ENCODE data around the gene GLCCI1.
A peak's percentile ranks its signal among the peaks of the same experiment; 100 is the strongest.

GLCCI1 gene

DNA sequence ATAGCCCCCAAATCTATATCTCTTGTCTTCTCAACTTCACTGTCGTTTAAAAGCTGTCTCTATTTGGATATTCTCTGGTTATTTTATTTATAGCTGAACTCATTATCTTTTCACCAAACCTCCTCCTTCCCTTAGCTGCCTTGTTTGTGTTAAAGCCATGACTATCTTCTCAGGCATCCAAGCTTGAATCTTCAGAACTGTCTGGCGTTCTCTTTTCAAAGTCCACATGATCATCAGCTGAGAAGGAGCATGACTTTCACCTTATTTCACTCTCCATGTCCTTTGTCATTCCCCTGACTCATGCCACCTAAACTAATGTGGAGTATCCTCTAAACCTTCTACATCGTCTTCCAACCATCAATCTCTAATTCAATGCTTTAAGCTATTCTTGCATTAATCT lies 5.7 kb upstream of the GLCCI1 start:
- DNase-seq (ENCODE audit: low read depth in 2 of 2), result no peak

DNA sequence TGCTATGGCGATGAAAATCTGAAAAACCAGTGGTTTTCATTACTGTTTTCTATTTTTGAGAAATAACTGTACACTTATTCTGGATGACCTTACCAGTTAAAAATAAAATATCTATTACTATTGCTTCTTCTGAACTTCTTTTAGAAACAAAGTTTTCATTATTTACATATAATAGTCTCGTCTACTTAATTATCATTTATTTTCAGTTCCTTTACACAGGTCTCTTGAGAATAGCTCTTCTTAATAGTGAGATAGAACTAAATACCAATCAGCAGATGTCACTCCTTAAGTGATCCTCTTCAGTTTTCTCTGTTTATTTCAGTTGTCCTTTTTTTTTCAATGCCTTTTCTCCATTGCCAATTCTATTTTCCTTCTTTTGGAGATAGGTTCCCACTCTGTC lies 4.3 kb upstream of the GLCCI1 start:
- DNase-seq (ENCODE audit: low read depth in 2 of 2), result no peak

DNA sequence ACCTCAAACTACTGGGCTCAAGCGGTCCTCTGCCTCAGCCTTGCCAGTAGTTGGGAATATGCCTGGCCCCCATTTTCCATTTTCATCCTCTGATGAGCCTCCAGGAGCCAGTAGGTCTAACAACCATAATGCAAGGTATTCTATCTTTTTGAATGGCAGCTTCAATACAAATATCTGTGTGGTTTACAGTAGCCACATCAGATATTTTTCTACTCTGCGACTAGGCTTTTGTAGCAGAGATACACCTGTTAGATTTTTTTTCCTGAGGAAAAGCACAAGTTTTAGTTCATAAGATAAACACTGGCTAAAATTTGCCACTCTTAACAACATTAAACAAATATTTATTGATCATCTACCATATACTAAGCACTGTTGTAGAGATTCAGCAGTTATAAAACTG lies 3.9 kb upstream of the GLCCI1 start:
- no peak for DNase-seq (ENCODE audit: low read depth in 2 of 2)

DNA sequence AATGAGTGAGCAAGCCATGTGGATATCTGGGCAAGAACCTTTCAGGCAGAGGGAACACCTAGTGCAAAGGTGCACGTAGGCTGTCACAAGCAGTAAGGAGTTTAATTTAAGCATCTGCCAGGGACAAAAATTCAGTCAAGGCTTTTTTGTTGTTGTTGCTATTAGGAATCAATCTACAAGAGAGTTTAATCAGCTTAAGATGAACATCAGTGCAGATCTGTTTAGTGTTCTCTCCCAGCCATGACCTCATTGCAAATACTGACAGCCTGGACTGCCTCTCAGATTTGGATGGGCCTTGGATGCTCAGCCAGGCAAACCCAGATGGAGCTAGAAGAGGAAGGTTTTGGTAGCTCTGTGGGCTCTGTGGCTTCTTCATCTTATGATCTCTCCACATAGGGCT lies 3.3 kb upstream of the GLCCI1 start:
- DNase-seq (ENCODE audit: low read depth in 2 of 2), result no peak

DNA sequence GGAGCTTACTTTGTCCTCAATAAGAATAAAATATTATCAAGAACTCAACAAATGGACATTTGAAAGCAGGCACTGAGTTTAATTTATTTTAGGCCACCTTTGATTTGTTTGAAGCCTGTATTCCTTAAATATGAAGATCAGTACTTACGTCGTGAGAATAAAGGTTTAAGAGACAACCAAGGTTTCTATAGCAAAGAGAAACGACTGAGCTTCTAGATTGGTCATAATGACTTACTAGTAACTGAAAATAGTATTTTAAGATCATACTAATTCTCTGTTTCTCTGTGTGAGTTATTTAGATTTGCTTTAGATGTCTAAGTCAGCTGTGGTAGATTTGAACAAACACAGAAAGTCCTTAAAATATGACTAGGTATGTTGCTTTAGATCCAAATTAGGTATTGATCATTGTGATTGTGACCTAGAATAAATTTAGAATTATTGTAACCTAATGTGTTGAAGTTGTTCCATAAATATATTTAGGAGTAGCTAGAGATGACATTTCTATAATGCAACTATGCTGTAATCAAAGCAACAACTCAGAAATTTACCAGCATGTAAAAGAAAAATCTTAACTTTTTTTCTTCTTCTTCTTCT lies 2.4 kb upstream of the GLCCI1 start:
- DNase-seq (ENCODE audit: low read depth in 2 of 2), result no peak

DNA sequence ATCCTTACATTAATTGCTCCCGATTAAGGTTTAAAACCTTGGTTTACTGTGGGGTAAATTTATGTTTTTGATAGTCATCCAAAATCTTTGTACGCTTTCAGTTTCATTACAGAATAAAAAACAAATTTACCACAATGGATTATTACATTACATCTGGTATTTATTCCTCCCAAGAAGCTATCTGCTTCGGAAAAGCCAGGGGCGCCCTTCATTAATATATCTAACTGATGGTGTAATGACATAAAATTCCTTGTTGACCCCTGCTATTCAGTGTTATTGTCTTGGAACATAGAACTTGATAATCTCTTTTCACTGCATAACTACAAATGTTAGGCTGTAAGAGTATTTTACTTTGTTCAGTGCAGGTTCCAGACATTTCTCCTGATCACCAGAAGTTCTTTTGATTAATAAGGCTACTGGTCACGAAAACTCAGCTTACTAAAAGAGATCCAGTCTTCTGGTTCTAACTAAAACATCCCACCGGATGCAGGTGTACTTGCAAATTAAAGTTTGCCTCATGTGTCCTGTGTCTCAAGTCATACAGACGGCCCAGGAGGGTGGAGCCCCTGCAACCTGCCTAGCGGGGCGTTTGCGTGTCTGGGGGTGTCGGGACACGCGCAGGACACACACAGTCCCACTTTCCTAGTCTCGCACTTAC lies 581 bp upstream of the GLCCI1 start:
- no peak for DNase-seq (ENCODE audit: low read depth in 2 of 2)

DNA sequence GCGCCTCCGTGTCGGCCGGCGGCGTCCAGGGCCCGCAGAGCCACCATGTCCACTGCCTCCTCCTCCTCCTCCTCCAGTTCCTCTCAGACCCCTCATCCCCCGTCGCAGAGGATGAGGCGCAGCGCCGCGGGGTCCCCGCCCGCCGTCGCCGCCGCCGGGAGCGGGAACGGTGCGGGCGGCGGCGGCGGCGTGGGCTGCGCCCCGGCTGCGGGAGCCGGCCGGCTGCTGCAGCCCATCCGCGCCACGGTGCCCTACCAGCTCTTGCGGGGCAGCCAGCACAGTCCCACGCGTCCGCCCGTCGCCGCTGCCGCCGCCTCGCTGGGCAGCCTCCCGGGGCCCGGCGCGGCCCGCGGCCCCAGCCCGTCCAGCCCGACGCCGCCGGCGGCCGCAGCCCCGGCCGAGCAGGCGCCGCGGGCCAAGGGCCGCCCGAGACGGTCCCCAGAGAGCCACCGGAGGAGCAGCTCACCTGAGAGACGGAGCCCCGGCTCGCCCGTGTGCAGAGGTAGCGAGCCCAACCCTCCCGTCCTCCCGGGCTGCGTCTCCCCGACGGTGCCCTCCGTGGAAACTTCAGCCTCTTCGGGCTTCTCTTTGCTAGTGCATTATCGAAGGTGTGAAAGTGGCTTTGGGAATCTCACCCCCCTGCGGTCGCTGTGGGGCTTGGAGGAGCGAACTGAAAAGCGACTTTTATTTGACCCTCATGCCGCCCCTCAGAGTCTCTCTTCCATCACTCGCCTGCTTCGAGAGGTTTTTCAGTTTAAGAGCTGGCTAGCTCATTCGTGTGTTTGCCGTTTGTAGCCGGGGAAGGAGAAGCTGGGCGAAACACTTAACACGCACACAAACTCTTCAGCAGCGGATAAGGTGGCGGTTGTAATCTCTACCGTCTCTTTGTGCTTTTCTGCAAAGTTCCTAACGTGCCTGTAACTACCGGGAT lies 975 bp downstream of the GLCCI1 start:
- DNase-seq (ENCODE audit: low read depth in 2 of 2), result peak; percentile 20 to 30

DNA sequence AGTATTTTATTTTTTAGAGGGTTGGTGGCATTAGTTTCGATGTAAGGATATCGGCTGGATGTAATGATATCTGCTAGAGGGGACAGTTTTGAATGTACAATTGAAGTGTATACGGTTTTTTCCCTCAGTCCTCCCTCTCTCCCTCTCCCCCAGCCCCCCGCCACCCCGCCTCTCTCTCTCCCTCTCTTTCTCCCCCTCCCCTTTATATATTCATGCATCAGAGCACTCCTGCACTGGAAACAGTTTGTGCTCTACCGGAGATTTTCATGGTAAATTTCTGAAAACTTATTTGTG lies 1.6 kb downstream of the GLCCI1 start:
- no peak for DNase-seq (ENCODE audit: low read depth in 2 of 2)

DNA sequence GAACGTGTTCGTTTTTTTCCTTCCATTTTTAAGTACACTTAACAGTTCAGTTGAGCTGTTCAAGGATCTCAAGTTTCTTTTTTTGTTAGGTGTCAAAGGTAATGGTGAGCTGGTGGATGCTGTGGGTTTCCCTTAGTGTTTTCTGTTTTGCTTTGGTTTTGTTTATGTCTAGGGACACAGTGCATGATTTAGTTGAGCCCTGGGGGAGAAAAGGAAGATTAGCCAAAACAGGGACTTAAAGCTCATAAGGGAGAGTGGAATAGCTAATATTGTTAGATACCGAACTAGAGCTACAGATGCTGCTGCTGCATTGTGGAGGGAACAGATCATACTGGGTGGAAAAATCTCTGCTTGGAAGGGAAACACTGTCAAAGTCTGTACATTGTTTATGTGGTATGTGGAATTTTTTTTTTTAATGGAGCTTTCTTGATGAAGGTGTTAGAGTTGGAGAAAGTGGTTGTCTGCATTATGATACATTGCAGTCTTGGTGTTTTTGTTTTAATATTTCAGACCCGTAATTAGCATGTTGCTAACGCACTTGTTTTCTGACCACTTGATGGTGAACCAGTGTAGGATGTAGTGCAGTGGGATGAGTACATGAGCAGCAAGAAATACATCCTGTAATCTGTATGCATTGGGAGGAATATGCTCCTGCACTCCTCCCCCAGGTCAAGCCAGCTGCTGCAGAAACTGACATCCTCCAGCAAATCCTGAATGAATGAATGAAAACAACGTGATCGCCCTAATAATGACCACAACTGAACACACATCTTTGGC lies 2.1 kb downstream of the GLCCI1 start:
- DNase-seq (ENCODE audit: low read depth in 2 of 2), result no peak

DNA sequence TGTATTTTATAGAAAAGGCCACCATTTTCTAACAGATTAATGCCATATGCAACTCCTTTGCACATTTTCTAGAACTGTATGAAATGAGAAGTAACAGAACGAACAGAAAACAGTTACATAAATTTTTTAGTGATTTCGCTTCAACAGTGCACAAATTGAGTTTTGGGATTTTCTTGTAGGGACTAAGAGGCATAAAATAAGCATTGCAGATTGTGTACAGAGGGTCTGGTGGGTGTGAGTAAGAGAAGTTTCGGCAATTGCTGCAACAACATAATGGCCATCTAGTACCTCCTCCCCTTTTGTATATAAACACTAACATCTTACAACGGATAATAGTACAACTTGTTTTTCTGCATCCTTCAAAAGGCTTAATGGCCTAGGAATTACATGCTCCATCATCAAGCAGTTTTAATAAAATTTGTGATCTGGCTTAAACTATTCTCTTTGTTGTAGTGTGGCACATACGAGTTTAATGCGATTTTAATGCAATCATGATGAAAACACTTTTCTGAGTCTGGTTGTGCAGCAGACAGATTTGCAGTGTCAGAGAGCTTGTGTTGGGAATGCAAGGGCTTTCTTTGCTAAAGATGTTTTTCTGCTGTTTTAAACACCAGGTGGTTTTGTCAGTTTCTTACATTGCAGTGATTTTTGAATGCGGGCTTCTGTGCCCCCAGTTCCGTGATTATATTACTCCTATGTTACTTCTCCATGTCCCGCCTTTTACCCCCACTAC lies 2.9 kb downstream of the GLCCI1 start:
- DNase-seq (ENCODE audit: low read depth in 2 of 2), result no peak

DNA sequence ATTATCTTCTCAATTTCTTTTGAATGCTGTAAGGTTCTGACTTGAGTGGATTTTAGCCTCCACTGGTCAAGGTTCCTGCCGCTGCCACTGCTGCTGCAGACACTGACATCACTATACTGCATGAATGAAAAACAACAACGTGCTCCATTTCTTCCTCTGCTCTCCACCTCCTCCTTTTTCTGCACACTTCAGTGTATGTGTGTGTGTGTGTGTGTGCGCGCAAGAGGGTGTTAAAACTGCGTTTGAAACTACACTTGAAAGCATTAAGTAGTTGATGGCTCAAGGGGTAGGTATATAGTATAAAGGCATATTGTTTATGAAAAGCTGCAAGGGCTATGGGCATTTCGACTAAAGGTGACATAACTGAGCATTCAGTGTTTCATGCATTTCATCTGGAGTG lies 3.5 kb downstream of the GLCCI1 start:
- DNase-seq (ENCODE audit: low read depth in 2 of 2), result no peak

DNA sequence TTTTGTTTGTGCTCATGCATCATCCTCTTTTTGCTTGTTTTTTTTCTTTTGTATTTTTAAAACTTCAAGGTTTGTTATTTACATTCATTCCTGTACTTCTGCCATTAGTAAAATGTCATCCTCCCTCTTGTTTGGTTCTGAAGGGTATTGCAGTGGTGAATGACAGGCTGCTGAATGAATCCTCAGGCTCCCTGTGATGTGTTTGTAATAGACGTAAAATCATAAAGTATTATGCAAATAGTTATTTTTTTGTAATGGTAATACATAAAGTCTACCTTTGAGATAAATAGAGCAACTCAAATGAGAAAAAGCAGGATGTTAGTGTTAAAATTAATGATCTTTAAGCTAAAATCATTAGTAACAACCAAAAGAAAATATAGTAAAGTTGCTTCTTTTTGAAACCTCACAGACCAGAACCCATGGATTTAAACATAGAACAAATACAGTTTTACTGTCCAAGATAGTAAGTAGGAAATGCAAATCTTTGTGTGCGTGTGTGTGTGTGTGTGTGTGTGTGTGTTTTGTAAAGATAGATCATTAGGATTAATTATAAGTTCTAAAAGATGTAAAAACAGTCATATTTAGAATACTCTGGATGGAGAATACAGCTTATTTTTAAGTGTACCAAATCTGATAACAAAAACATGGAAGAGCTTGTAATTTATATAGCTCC lies 4.5 kb downstream of the GLCCI1 start:
- DNase-seq (ENCODE audit: low read depth in 2 of 2), result no peak

DNA sequence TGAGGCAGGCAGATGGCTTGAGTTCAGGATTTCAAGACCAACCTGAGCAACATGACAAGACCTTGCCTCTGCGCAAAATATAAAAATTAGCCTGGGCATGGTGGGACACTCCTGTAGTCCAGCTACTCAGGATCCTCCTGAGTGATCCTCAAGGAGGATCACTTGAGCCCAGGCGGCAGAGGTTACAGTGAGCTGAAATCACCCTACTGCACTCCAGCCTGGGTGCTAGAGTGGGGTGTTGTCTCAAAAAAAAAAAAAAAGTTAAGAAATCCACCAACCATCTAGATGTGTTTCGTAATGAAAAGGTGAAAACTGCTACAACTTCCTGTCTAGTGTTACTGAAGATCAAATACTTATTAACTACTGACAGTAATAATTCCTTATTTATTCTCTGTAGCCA lies 8.1 kb downstream of the GLCCI1 start:
- DNase-seq (ENCODE audit: low read depth in 2 of 2), result no peak

DNA sequence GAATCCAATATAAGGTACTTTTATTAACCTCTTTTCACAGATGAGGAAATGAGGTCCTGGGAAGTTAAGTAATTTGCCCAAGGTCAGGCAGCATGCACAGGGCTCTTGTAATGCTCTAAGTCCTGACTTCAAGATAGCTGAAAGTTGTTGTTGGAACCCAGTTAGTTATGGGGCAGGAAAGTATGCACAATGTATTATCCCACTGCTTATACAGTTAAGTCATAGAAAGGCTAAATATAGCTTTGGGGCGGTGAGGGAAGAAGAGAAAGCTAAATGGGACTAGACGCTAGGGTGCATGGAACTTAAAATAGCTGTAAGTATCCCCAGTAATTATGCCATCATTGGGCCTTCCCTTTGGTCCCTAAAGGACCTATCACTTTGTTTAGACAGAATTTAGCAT lies 9.2 kb downstream of the GLCCI1 start:
- DNase-seq (ENCODE audit: low read depth in 2 of 2), result no peak

DNA sequence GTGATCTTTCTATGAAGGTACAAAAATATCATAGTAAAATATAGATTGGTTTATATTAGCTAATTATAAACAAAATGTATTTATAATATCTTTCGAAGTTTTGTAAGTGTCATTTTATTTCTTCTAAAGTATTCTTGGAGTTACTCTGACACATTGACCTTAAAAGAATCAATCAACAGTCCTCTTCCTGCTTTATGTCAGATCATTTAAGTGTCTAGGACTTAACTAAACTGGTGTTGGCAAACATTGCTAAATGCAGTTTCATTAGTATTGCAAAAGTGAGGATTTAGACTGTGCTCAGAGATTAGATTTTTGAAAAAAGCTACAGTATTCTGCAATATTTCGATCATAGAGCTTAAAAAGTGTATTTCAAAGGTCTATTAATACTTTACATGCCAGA lies 10.3 kb downstream of the GLCCI1 start:
- DNase-seq (ENCODE audit: low read depth in 2 of 2), result no peak

DNA sequence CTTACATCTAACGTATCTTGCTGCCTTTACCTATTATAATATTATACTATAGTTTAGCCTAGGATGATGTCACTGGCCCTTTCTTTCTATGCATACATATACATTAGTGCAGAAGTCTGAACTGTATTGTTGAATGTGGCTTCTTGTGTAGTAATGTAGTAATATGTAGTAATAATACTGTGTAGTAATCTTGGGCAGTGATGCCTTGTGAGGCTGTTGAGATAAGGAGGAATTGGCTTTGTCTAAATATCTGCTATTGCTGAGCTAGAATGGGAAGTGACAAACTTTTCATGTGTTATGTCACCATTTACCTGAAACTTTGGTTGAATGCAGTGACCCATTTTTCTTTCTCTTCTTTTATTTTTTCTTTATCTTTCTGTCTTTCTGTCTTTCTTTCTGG lies 11.0 kb downstream of the GLCCI1 start:
- no peak for DNase-seq (ENCODE audit: low read depth in 2 of 2)

DNA sequence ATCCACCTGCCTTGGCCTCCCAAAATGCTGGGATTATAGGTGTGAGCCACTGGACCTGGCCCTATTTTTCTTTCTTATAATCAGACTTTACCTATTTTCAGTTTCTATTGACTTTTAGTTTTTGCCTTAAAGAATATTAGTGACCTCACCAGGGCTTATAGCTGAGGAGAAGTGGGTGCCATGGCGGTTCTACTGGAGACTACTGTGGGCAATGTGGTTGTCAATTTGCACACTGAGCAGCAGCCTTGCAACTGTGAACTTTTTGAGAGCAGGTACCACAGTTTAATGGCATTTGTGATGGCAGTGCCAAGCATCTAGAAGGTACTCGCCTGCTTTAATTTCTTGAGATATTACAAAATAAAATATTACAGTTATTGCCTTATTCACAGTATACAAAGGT lies 11.5 kb downstream of the GLCCI1 start:
- no peak for DNase-seq (ENCODE audit: low read depth in 2 of 2)

DNA sequence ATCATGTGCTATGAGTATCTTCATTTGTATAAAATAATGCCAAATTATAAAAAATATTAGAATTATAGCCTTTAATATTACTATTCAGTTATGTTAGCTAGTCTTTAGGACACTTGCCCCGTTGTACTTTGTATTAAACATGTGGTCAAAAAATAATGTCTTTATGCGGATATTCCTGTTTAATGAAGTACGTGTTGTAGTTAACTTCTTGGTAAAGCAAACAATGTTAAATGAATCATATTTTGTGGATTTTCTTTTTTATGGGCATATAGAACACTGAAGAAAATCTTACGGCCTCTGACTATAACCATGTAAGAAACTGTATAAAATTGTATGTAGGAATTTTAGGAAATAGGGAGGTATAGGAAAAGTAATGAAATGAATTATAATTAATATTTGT lies 14.3 kb downstream of the GLCCI1 start:
- DNase-seq (ENCODE audit: low read depth in 2 of 2), result no peak

DNA sequence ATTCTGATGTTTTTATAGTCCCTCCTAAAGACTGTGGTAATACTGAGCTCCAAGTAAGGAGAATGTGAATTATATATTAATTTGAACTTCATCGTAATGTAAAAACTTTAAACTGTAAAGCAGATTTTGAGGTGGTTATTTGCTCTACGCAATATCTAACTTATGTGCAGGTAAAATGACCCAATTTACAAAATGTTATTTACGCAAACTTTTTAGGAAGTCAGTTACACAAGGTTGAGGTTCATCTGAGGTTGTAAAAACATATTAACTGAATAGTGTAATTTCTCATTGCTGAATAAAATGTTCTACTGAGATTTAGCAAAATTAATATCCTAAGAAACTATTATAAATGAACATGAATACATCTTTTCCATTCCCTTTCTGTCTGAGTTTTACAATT lies 15.8 kb downstream of the GLCCI1 start:
- DNase-seq (ENCODE audit: low read depth in 2 of 2), result no peak

DNA sequence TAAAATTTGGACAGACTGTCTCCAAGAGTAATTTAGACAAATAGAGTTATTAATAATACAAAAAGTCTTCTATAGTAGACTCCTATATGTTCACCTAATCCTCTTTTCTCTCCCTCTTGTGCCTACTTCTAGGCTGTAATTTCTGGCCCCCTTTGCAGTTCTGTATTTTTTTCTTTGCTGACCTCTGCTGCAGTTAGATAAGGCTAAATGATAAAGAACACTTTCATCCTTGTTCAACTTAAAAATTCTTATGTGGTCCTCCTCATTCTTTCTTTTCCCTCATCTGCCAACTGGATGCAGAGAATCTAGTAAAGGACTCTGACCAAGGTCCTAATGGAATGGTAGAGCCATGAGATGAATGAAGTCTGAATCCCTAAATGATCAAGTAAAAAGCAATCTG lies 20.1 kb downstream of the GLCCI1 start:
- DNase-seq (ENCODE audit: low read depth in 2 of 2), result no peak

DNA sequence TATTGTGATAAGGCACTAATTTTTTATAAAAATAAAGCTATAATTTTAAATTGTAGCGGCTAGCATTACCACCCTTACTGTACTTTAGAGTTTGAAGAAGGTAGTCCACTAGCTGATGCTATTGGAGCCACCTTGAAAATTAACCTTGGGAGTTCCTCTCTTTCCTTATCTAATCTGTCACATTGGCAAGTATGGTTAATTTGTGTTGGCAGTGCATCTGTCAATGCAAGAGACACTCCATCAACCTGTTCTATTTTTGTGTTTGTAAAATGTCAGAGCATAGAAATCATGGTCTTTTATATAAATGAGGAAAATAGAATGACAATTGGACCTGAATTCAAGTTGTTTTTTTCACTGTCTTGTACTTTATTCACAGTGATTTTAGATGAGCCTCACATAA lies 20.5 kb downstream of the GLCCI1 start:
- no peak for DNase-seq (ENCODE audit: low read depth in 2 of 2)
